ENCODE results near the gene PRPSAP1. TPM values are rescaled to one million over a fixed set of nuclear protein-coding genes. Genes with fewer than 3 reads are reported as not detected.

PRPSAP1 gene, protein sequence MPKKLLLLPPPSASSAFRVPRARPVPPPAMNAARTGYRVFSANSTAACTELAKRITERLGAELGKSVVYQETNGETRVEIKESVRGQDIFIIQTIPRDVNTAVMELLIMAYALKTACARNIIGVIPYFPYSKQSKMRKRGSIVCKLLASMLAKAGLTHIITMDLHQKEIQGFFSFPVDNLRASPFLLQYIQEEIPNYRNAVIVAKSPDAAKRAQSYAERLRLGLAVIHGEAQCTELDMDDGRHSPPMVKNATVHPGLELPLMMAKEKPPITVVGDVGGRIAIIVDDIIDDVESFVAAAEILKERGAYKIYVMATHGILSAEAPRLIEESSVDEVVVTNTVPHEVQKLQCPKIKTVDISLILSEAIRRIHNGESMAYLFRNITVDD
- polyA plus RNA-seq (ENCODE audit: insufficient read length in 4 of 4): 10 to 100 TPM; 71.4 to 87.1 (median 82.8) TPM

DNA sequence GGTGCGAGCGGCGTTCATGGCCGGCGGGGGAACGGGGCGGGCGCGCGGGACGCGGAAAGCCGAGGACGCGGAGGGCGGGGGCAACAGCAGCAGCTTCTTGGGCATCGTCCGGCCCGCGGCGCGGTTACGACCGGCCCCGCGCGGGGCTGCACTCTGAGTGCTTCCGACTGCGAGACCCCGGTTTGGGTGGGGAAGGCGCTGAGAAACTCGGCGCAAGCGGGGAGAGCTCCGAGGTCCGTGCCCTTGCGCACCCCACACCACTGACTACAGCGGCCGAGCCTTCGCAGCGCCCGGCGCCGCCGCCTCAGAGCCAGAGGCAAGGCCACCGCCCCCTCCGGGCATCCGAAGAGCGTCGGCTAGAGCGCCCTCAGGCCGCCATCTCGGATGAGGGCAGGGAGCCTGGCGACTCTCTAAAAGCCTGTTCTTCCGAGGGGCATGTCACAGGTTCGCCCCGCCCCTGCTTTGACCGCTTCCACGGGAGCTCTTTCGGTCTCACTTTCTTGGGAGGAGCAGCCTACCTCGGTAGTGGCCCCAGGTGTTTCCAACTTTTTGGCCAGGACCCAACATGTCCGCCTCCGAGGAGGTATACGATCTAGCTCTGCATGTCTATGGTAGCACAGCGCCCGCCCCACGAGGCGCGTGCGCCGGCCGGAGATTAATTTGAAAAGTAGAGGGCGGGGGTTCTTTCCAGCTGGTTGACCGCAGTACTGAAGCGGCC, at the start of gene PRPSAP1:
Gene PRPSAP1, minus strand, starts transcription at position 318 of the 718 bp plus-strand sequence. Its CDS starts 213 bp downstream, at position 105.
- peak; percentile 78 to 96 (median 86) for DNase-seq (ENCODE audit: low read depth in 4 of 4, low spot score in 3 of 4)

GRCh38 chr17:76402711-76403110, 49.0 kb upstream of the PRPSAP1 start:
- DNase-seq (ENCODE audit: low read depth in 4 of 4, low spot score in 3 of 4): no peak

DNA sequence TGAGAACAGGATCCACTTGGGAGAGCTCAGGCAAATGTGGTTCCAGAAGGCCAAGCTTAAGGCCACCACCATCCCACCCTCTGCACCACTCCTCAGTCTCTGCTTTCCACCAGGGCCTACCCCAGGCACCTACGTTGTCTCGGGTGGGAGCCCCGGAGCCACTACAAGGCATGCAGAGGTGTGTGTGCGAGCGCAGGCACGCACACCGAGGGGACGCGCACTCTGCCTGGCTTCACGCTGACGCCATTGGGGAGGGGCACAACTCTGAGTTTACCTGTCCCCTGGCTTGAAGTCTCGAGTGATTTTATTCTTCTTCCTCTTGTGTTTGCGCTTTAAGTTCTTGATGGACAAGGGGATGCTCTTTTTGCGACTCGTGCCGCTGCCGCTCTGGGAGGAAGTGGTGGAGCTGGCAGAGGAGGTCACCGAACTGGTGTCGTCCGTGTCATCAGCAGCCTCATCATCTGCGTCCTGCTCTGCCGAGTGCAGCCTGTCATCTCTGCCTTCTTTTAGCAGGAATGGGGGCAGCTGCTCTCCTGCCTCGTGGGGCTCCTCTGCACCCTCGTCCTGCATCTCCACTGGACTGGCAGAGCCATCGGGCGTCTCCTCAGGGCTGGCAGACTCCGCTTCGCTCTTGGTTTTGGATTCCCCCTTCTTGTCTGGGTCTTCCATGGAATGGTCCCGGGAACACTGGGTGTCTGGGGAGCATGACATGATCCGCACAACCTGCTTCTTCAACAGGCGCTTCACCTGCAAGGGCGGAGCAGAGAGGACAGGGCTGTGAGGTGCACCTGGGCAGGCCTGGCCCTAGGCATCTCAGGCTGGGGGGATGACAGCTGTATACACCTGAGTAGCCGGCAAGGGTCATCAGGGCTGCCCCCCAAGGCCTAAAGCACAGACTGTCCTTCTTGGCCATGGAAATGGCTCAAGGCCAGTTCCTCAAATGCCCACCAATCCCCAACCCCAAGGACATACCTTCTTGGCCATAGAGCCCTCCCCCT, 45.8 kb upstream of the PRPSAP1 start:
- no peak for DNase-seq (ENCODE audit: low read depth in 4 of 4, low spot score in 3 of 4)

- no peak for DNase-seq (ENCODE audit: low read depth in 4 of 4, low spot score in 3 of 4)
Measured at GRCh38 chr17:76398523-76399174, 44.9 kb upstream of the PRPSAP1 start.

GRCh38 chr17:76397687-76398522, 44.2 kb upstream of the PRPSAP1 start:
- peak; percentile 71 to 81 (median 78) for DNase-seq (ENCODE audit: low read depth in 4 of 4, low spot score in 3 of 4)

- DNase-seq (ENCODE audit: low read depth in 4 of 4, low spot score in 3 of 4): no peak
Measured at GRCh38 chr17:76397184-76397583, 43.5 kb upstream of the PRPSAP1 start.

- DNase-seq (ENCODE audit: low read depth in 4 of 4, low spot score in 3 of 4): no peak
Measured at GRCh38 chr17:76395980-76396379, 42.3 kb upstream of the PRPSAP1 start.

GRCh38 chr17:76394166-76394565, 40.5 kb upstream of the PRPSAP1 start:
- no peak for DNase-seq (ENCODE audit: low read depth in 4 of 4, low spot score in 3 of 4)

- no peak for DNase-seq (ENCODE audit: low read depth in 4 of 4, low spot score in 3 of 4)
Measured at GRCh38 chr17:76391200-76391715, 37.5 kb upstream of the PRPSAP1 start.

DNA sequence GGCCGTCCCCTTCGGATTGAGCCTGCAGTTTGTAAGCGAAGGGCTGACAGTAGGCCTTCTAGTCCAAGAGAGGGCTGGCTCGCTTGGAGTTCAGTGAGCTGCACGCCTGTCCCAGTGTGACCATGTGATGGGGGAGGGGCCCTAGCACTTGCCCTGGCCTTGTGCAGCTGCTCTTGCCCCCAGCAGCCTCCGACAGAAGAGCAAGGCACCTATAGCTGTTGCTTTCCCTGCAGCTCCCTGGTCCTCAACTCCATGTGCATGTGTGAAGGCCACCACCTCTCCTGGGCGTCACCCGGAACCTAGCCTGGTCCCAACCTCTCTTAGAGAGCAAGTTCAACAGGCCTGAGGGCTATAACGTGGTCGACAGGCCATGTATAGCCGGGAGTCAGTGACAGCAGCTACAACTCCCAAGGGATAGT, 36.3 kb upstream of the PRPSAP1 start:
- no peak for DNase-seq (ENCODE audit: low read depth in 4 of 4, low spot score in 3 of 4)

DNA sequence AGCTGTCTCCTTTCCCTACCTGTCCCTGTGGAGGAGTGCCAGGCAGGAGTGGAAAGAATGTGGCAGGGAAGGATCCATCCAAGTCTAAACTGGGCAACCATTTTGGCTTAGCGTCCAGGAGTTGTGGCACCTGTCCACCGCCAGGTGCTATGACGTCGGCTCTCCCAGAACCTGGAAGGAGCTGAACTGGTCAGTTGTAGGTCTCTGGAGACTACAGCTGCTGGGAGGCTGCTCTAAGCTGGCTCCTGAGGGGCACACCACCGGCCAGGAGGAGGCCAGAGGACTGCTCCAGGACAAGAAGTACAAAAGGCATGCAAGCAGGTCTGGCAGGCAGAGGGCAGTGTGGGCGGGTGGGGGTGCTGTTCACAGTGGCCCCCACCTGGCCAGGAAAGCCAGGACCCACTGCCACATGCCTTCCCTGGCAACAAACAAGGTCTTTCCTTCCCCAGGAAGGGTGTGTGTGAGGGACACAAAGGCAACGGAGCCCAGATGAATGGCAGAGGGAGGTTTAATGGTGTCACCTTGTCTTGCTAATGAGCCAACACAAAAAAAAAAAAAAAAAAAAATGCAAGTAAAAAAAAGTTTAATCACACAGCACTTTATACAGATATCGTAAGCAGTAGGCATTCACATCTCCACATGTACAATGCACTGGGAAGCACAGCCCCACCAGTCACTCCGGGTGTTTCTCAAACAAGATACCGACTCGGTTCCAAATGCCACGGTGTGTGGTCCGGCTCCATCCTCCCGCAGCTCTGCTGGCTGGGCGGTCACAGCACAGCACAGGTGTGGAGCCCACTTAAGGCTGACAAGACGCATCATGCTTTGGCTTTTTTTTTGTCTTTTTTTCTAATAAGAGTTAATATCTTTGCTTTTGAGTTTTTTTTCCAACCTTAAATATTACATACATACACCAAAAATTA, 35.5 kb upstream of the PRPSAP1 start:
- DNase-seq (ENCODE audit: low read depth in 4 of 4, low spot score in 3 of 4): no peak

GRCh38 chr17:76386966-76387765, 33.5 kb upstream of the PRPSAP1 start:
- DNase-seq (ENCODE audit: low read depth in 4 of 4, low spot score in 3 of 4): no peak

GRCh38 chr17:76385892-76386786, 32.4 kb upstream of the PRPSAP1 start:
- DNase-seq (ENCODE audit: low read depth in 4 of 4, low spot score in 3 of 4): no peak

GRCh38 chr17:76384987-76385891, 31.5 kb upstream of the PRPSAP1 start:
- no peak for DNase-seq (ENCODE audit: low read depth in 4 of 4, low spot score in 3 of 4)
